ENCODE measurements around the gene KIAA0232.

KIAA0232 gene

DNA sequence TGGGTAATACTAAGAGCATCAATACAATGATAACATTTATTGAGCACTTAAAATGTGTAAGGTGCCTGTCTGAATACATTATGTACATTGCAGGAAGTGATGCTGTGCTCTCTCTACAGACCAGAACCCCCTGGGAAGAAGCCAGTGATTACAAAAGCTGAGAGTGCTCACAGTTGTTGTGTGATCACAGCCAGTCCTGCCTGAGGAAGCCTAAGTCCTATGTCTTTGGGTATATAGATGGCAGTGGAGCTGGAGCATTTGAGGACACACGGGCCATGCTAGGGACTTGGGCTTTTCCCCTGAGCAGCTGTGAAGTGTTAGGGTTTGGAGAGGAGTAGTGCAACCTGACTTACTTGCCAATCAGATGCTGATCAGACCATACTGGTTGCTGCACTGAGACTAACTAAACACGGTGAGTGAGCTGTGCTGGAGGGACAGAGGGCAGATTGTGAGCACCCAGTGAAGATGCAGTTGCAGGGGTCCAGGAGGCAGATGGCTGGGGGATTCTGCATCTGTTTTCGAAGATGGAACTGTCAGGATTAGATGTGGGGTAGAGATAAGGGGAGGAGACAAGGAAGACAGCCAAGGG is 66.3 kb downstream of the KIAA0232 start:
- H3K27ac ChIP-seq (ENCODE audit: low read length) = no peak overlapping the region
- H3K4me1 ChIP-seq (ENCODE audit: control insufficient read depth, insufficient read depth, low read length) = no peaks in the 10 kb centered on the region
- peaks cover 12 to 15% of the 10 kb centered on the region in 2 donors for H3K36me3 ChIP-seq (ENCODE audit: control insufficient read depth in 2 of 2, insufficient read depth in 2 of 2, low read length in 2 of 2)
- H3K9ac ChIP-seq (ENCODE audit: low read length in 2 of 2) = no peak overlapping the region
- H3K9me3 ChIP-seq (ENCODE audit: control insufficient read depth in 2 of 2, low read length in 2 of 2) = no peaks in the 10 kb centered on the region
- H3K4me3 ChIP-seq (ENCODE audit: low read length in 2 of 2) = no peak overlapping the region
- no peaks in the 10 kb centered on the region for H3K27me3 ChIP-seq (ENCODE audit: control insufficient read depth in 1 of 2, insufficient read depth in 2 of 2, low read length in 2 of 2)

DNA sequence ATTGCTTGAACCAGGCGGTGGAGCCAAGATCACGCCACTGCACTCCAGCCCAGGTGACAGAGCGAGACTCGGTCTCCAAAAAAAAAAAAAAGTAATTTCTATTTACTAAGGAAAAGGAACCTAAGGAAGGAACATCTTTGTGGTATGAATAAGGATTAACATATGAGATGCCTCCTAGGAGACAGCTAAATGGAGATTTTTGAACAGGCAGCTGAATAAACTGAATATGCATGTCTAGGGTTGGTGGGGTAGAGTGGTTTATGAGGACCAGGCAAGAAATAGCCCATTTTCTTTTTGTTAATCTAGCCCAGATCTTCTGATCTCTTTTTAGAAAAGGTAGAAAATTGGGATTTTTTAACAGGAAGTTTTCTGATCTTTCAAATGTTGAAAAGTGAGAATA is 67.2 kb downstream of the KIAA0232 start:
- no peaks in the 10 kb centered on the region for H3K27me3 ChIP-seq (ENCODE audit: control insufficient read depth in 1 of 2, insufficient read depth in 2 of 2, low read length in 2 of 2)
- no peaks in the 10 kb centered on the region for H3K4me1 ChIP-seq (ENCODE audit: control insufficient read depth, insufficient read depth, low read length)
- no peaks in the 10 kb centered on the region for H3K9me3 ChIP-seq (ENCODE audit: control insufficient read depth in 2 of 2, low read length in 2 of 2)
- H3K36me3 ChIP-seq (ENCODE audit: control insufficient read depth in 2 of 2, insufficient read depth in 2 of 2, low read length in 2 of 2) = peaks cover 11 to 15% of the 10 kb centered on the region in 2 donors
- H3K4me3 ChIP-seq (ENCODE audit: low read length in 2 of 2) = no peak overlapping the region
- no peak overlapping the region for H3K27ac ChIP-seq (ENCODE audit: low read length)
- no peak overlapping the region for H3K9ac ChIP-seq (ENCODE audit: low read length in 2 of 2)

GRCh38 chr4:6851431-6851830 is 68.9 kb downstream of the KIAA0232 start:
- no peaks in the 10 kb centered on the region for H3K9me3 ChIP-seq (ENCODE audit: control insufficient read depth in 2 of 2, low read length in 2 of 2)
- H3K27me3 ChIP-seq (ENCODE audit: control insufficient read depth in 1 of 2, insufficient read depth in 2 of 2, low read length in 2 of 2) = no peaks in the 10 kb centered on the region
- H3K4me3 ChIP-seq (ENCODE audit: low read length in 2 of 2) = no peak overlapping the region
- H3K27ac ChIP-seq (ENCODE audit: low read length) = no peak overlapping the region
- no peaks in the 10 kb centered on the region for H3K4me1 ChIP-seq (ENCODE audit: control insufficient read depth, insufficient read depth, low read length)
- H3K36me3 ChIP-seq (ENCODE audit: control insufficient read depth in 2 of 2, insufficient read depth in 2 of 2, low read length in 2 of 2) = peaks cover 7 to 9% of the 10 kb centered on the region in 2 donors
- H3K9ac ChIP-seq (ENCODE audit: low read length in 2 of 2) = no peak overlapping the region

- H3K36me3 ChIP-seq (ENCODE audit: control insufficient read depth in 2 of 2, insufficient read depth in 2 of 2, low read length in 2 of 2) = peaks cover 7 to 9% of the 10 kb centered on the region in 2 donors
- no peak overlapping the region for H3K27ac ChIP-seq (ENCODE audit: low read length)
- H3K9ac ChIP-seq (ENCODE audit: low read length in 2 of 2) = no peak overlapping the region
- peaks cover 5% of the 10 kb centered on the region for H3K4me1 ChIP-seq (ENCODE audit: control insufficient read depth, insufficient read depth, low read length)
- H3K27me3 ChIP-seq (ENCODE audit: control insufficient read depth in 1 of 2, insufficient read depth in 2 of 2, low read length in 2 of 2) = no peaks in the 10 kb centered on the region
- no peaks in the 10 kb centered on the region for H3K9me3 ChIP-seq (ENCODE audit: control insufficient read depth in 2 of 2, low read length in 2 of 2)
- H3K4me3 ChIP-seq (ENCODE audit: low read length in 2 of 2) = no peak overlapping the region
Measured at GRCh38 chr4:6851962-6852361, 69.4 kb downstream of the KIAA0232 start.

DNA sequence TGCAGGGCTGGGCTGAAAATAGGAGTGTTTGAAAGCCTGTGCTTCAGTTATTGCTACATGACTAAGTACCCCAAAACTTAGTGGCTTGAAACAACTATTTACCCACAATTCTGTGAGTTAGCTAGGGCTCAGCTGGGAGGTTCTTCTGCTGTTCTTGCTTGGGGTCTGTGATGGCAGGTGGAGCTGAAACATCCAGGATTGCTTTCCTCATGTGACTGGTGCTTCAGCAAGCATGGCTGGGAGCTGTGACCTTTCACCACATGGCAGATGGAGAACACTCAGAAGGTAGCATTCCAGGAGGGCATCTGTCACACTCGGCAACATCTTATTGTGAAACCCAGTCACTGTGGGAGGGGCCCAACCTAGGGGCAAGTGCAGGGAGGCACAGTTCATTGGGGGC is 70.1 kb downstream of the KIAA0232 start:
- Histone ChIP-seq H3K4me1 (ENCODE audit: control insufficient read depth, insufficient read depth, low read length) (peaks cover 10% of the 10 kb centered on the region), H3K36me3 (ENCODE audit: control insufficient read depth in 2 of 2, insufficient read depth in 2 of 2, low read length in 2 of 2) (peaks cover 10 to 13% of the 10 kb centered on the region in 2 donors), H3K9me3 (ENCODE audit: control insufficient read depth in 2 of 2, low read length in 2 of 2) (no peaks in the 10 kb centered on the region), H3K27me3 (ENCODE audit: control insufficient read depth in 1 of 2, insufficient read depth in 2 of 2, low read length in 2 of 2) (no peaks in the 10 kb centered on the region), H3K27ac (ENCODE audit: low read length) (no peak overlapping the region), H3K4me3 (ENCODE audit: low read length in 2 of 2) (no peak overlapping the region), H3K9ac (ENCODE audit: low read length in 2 of 2) (no peak overlapping the region)

- Histone ChIP-seq H3K27ac (ENCODE audit: low read length) (no peak overlapping the region), H3K36me3 (ENCODE audit: control insufficient read depth in 2 of 2, insufficient read depth in 2 of 2, low read length in 2 of 2) (peaks cover 7 to 13% of the 10 kb centered on the region in 2 donors)
Measured at GRCh38 chr4:6854098-6854744, 71.7 kb downstream of the KIAA0232 start.

GRCh38 chr4:6855692-6856297 is 73.3 kb downstream of the KIAA0232 start:
- Histone ChIP-seq H3K27me3 (ENCODE audit: control insufficient read depth in 1 of 2, insufficient read depth in 2 of 2, low read length in 2 of 2) (no peaks in the 10 kb centered on the region), H3K4me3 (ENCODE audit: low read length in 2 of 2) (peak overlapping the region in 1 of 2 donors; percentile 40), H3K9ac (ENCODE audit: low read length in 2 of 2) (no peak overlapping the region), H3K9me3 (ENCODE audit: control insufficient read depth in 2 of 2, low read length in 2 of 2) (no peaks in the 10 kb centered on the region), H3K4me1 (ENCODE audit: control insufficient read depth, insufficient read depth, low read length) (peaks cover 12% of the 10 kb centered on the region), H3K27ac (ENCODE audit: low read length) (peak overlapping the region; percentile 53), H3K36me3 (ENCODE audit: control insufficient read depth in 2 of 2, insufficient read depth in 2 of 2, low read length in 2 of 2) (peaks cover 11 to 13% of the 10 kb centered on the region in 2 donors)

More at GRCh38 chr4:6854098-6854744, 71.7 kb downstream of the KIAA0232 start:
- no peaks in the 10 kb centered on the region for H3K27me3 ChIP-seq (ENCODE audit: control insufficient read depth in 1 of 2, insufficient read depth in 2 of 2, low read length in 2 of 2)
- H3K4me3 ChIP-seq (ENCODE audit: low read length in 2 of 2) = no peak overlapping the region
- H3K9ac ChIP-seq (ENCODE audit: low read length in 2 of 2) = no peak overlapping the region
- H3K4me1 ChIP-seq (ENCODE audit: control insufficient read depth, insufficient read depth, low read length) = peaks cover 12% of the 10 kb centered on the region
- no peaks in the 10 kb centered on the region for H3K9me3 ChIP-seq (ENCODE audit: control insufficient read depth in 2 of 2, low read length in 2 of 2)

DNA sequence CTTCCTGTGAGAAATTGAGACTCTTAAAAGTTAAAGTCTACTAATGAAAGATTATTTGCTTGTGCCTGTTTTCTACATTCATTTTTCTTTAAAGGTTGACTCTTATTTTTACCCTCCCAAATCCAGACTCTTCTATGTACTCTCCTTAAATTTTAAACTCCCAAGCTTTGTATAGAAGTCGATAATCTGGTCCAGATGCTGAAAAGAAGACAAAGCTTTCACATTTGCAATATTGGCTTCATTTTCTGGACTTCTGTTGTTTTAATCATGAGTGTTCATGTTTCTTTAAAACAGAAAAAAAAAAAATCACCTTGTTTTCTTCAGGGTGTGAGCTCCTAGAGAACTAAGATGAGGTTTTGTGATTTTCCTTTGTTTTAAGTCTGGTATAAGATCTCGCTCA is 73.9 kb downstream of the KIAA0232 start:
- peaks cover 12% of the 10 kb centered on the region for H3K4me1 ChIP-seq (ENCODE audit: control insufficient read depth, insufficient read depth, low read length)

GRCh38 chr4:6857009-6857882 is 74.7 kb downstream of the KIAA0232 start:
- H3K4me3 ChIP-seq (ENCODE audit: low read length in 2 of 2) = no peak overlapping the region
- H3K36me3 ChIP-seq (ENCODE audit: control insufficient read depth in 2 of 2, insufficient read depth in 2 of 2, low read length in 2 of 2) = peaks cover 23 to 24% of the 10 kb centered on the region in 2 donors
- H3K27ac ChIP-seq (ENCODE audit: low read length) = no peak overlapping the region
- H3K27me3 ChIP-seq (ENCODE audit: control insufficient read depth in 1 of 2, insufficient read depth in 2 of 2, low read length in 2 of 2) = no peaks in the 10 kb centered on the region
- H3K9me3 ChIP-seq (ENCODE audit: control insufficient read depth in 2 of 2, low read length in 2 of 2) = no peaks in the 10 kb centered on the region
- H3K4me1 ChIP-seq (ENCODE audit: control insufficient read depth, insufficient read depth, low read length) = peaks cover 12% of the 10 kb centered on the region
- no peak overlapping the region for H3K9ac ChIP-seq (ENCODE audit: low read length in 2 of 2)

More for the DNA sequence above, 73.9 kb downstream of the KIAA0232 start:
- Histone ChIP-seq H3K9ac (ENCODE audit: low read length in 2 of 2) (no peak overlapping the region), H3K36me3 (ENCODE audit: control insufficient read depth in 2 of 2, insufficient read depth in 2 of 2, low read length in 2 of 2) (peaks cover 14 to 18% of the 10 kb centered on the region in 2 donors), H3K4me3 (ENCODE audit: low read length in 2 of 2) (no peak overlapping the region), H3K27me3 (ENCODE audit: control insufficient read depth in 1 of 2, insufficient read depth in 2 of 2, low read length in 2 of 2) (no peaks in the 10 kb centered on the region), H3K9me3 (ENCODE audit: control insufficient read depth in 2 of 2, low read length in 2 of 2) (no peaks in the 10 kb centered on the region), H3K27ac (ENCODE audit: low read length) (peak overlapping the region; percentile 53)

DNA sequence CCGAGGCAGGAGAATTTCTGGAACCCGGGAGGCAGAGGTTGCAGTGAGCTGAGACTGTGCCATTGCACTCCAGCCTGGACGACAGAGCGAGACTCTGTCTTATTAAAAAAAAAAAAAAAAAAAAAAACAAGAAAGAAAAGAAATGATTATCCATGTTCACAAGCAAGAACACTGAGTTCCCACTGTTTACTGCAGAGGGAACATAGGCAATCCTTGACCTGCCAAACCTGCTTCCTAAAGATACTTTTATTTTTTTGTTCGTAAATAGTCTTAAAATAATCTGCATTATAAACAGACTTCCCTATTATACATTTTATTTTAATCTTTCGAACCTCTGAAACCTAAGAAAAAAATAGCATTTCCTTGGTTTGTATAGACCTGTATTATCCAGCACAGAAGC is 76.5 kb downstream of the KIAA0232 start:
- Histone ChIP-seq H3K9ac (ENCODE audit: low read length in 2 of 2) (no peak overlapping the region), H3K9me3 (ENCODE audit: control insufficient read depth in 2 of 2, low read length in 2 of 2) (no peaks in the 10 kb centered on the region), H3K27me3 (ENCODE audit: control insufficient read depth in 1 of 2, insufficient read depth in 2 of 2, low read length in 2 of 2) (no peaks in the 10 kb centered on the region), H3K4me3 (ENCODE audit: low read length in 2 of 2) (no peak overlapping the region), H3K27ac (ENCODE audit: low read length) (no peak overlapping the region), H3K36me3 (ENCODE audit: control insufficient read depth in 2 of 2, insufficient read depth in 2 of 2, low read length in 2 of 2) (peaks cover 26 to 28% of the 10 kb centered on the region in 2 donors), H3K4me1 (ENCODE audit: control insufficient read depth, insufficient read depth, low read length) (peaks cover 12% of the 10 kb centered on the region)
